ENCODE results near the gene CCDC9.

CCDC9 gene

GRCh38 chr19:47258895-47259555, 2.7 kb downstream of the CCDC9 start:
- TF ChIP-seq TAF1 (IDR thresholded peaks at IDR 0.05; ENCODE audit: borderline replicate concordance, insufficient read depth, low read length), result no peak

DNA sequence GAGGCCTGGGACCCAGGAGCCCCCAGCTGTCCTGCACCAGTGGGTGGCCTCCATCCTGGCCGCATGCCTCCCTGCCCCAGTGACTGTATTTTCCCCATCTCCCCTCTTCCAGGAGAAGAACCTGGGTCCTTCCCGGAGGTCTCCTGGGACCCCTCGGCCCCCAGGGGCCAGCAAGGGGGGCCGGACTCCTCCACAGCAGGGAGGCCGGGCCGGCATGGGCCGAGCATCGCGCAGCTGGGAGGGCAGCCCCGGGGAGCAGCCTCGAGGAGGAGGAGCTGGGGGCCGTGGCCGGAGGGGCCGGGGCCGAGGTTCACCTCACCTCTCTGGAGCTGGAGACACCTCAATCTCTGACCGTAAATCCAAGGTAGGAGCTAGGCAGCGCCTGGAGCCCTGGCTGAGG, 4.2 kb downstream of the CCDC9 start:
- TF ChIP-seq FOXP2 (optimal IDR thresholded peaks at IDR 0.05; ENCODE audit: borderline replicate concordance, extremely low read depth, extremely low read length, insufficient read depth), result no peak
- no peak for TF ChIP-seq POLR2AphosphoS5 (IDR thresholded peaks at IDR 0.05; ENCODE audit: low read depth, low read length)
- no peak for TF ChIP-seq SIN3A (IDR thresholded peaks at IDR 0.05; ENCODE audit: borderline replicate concordance, insufficient read depth, low read length)
- TF ChIP-seq TAF1 (IDR thresholded peaks at IDR 0.05; ENCODE audit: borderline replicate concordance, insufficient read depth, low read length), result no peak
- no peak for TF ChIP-seq REST (IDR thresholded peaks at IDR 0.05; ENCODE audit: insufficient read depth in 1 of 2, low read depth in 2 of 2, low read length in 2 of 2)

- TF ChIP-seq POLR2AphosphoS5 (IDR thresholded peaks at IDR 0.05; ENCODE audit: low read depth, low read length), result no peak
- no peak for TF ChIP-seq SIN3A (IDR thresholded peaks at IDR 0.05; ENCODE audit: borderline replicate concordance, insufficient read depth, low read length)
- no peak for TF ChIP-seq FOXP2 (optimal IDR thresholded peaks at IDR 0.05; ENCODE audit: borderline replicate concordance, extremely low read depth, extremely low read length, insufficient read depth)
- no peak for TF ChIP-seq TAF1 (IDR thresholded peaks at IDR 0.05; ENCODE audit: borderline replicate concordance, insufficient read depth, low read length)
- TF ChIP-seq REST (IDR thresholded peaks at IDR 0.05; ENCODE audit: insufficient read depth in 1 of 2, low read depth in 2 of 2, low read length in 2 of 2), result no peak
These were observed 8.3 kb downstream of the CCDC9 start for GRCh38 chr19:47264629-47265028.

DNA sequence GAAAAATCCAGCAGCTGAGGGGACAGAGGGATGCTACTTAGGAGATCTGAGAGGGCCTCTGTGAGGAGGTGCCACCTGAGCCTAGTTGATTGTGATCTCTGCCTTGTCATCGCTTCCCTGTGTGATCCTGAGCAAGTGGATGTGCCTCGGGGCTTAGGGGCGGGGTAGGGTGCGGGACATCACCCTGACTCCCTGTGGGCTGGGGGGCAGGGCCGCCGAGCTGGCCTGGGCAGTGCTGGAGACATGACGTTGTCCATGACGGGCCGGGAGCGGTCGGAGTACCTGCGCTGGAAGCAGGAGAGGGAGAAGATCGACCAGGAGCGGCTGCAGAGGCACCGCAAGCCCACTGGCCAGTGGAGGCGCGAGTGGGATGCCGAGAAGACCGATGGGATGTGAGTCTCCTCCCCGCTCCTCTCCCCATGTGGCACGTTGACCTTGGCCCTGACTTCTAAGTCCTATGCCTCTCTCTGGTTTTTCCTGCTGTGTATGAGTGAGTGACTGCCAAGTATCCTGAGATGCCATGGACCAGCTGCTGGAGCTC, 10.1 kb downstream of the CCDC9 start:
- TF ChIP-seq FOXP2 (optimal IDR thresholded peaks at IDR 0.05; ENCODE audit: borderline replicate concordance, extremely low read depth, extremely low read length, insufficient read depth), result no peak
- no peak for TF ChIP-seq SIN3A (IDR thresholded peaks at IDR 0.05; ENCODE audit: borderline replicate concordance, insufficient read depth, low read length)
- no peak for TF ChIP-seq REST (IDR thresholded peaks at IDR 0.05; ENCODE audit: insufficient read depth in 1 of 2, low read depth in 2 of 2, low read length in 2 of 2)
- no peak for TF ChIP-seq POLR2AphosphoS5 (IDR thresholded peaks at IDR 0.05; ENCODE audit: low read depth, low read length)
- TF ChIP-seq TAF1 (IDR thresholded peaks at IDR 0.05; ENCODE audit: borderline replicate concordance, insufficient read depth, low read length), result no peak

DNA sequence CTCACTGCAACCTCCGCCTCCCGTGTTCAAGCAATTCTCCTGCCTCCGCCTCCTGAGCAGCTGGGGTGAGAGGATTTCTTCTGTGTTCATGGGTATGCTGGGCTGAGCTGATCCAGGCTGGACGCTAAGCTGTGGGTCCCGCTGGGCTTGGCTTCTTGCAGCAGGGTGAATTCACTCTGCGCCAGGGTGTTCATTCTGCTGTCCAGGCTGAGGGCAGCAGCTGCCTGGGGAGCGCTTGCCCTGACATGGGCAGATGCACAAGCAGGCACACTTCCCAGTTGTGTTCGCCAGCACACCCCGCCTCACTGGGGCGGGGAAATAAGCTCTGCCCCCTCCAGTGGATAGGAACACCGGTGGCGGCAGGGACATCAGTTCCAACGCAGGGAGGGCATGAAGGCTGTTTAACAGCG, 11.0 kb downstream of the CCDC9 start:
- TF ChIP-seq TAF1 (IDR thresholded peaks at IDR 0.05; ENCODE audit: borderline replicate concordance, insufficient read depth, low read length), result no peak
- TF ChIP-seq POLR2AphosphoS5 (IDR thresholded peaks at IDR 0.05; ENCODE audit: low read depth, low read length), result no peak
- no peak for TF ChIP-seq SIN3A (IDR thresholded peaks at IDR 0.05; ENCODE audit: borderline replicate concordance, insufficient read depth, low read length)
- TF ChIP-seq REST (IDR thresholded peaks at IDR 0.05; ENCODE audit: insufficient read depth in 1 of 2, low read depth in 2 of 2, low read length in 2 of 2), result no peak
- no peak for TF ChIP-seq FOXP2 (optimal IDR thresholded peaks at IDR 0.05; ENCODE audit: borderline replicate concordance, extremely low read depth, extremely low read length, insufficient read depth)

Measured in PFSK-1 (cell line).